KOPT-K1 (cell line): Measurements from ENCODE around the gene HSBP1L1.

Source experiments
- H3K27ac ChIP-seq: fragments of 200-600 bp; sonication (generic); 2 replicates; pipeline ENCODE4 v1.5.1; 2016; ENCODE audit warnings: antibody characterized with exemption, mild to moderate bottlenecking, low read depth, low read length; ENCODE audit not compliant: poor library complexity, severe bottlenecking
- H3K36me3 ChIP-seq: fragments of 200-600 bp; sonication (generic); 2 replicates; pipeline ENCODE4 v1.5.1; 2017; ENCODE audit warnings: antibody characterized with exemption, mild to moderate bottlenecking, low read length, moderate library complexity; ENCODE audit not compliant: insufficient read depth
- H3K9me3 ChIP-seq: fragments of 200-600 bp; sonication (generic); 2 replicates; pipeline ENCODE4 v1.5.1; 2017; ENCODE audit warnings: antibody characterized with exemption, low read length, mild to moderate bottlenecking; ENCODE audit not compliant: insufficient read depth, poor library complexity, severe bottlenecking

The HSBP1L1 gene

GRCh38 chr18:79936641-79937040, 27.8 kb upstream of the HSBP1L1 start:
- Histone ChIP-seq H3K36me3 (peaks cover 77% of the 10 kb centered on the region; the same call in 1 of the 2 replicates), H3K27ac (no peak overlapping the region), H3K9me3 (peaks cover 56% of the 10 kb centered on the region)

GRCh38 chr18:79937103-79937860, 27.2 kb upstream of the HSBP1L1 start:
- Histone ChIP-seq H3K9me3 (peaks cover 49% of the 10 kb centered on the region), H3K36me3 (peaks cover 83% of the 10 kb centered on the region; the same call in 1 of the 2 replicates), H3K27ac (no peak overlapping the region)

- peaks cover 40% of the 10 kb centered on the region for H3K9me3 ChIP-seq
- no peak overlapping the region for H3K27ac ChIP-seq
- H3K36me3 ChIP-seq, result peaks cover 92% of the 10 kb centered on the region
Observed at GRCh38 chr18:79938196-79938595, 26.2 kb upstream of the HSBP1L1 start.

GRCh38 chr18:79939096-79939495, 25.3 kb upstream of the HSBP1L1 start:
- Histone ChIP-seq H3K36me3 (peaks cover 86% of the 10 kb centered on the region), H3K9me3 (peaks cover 32% of the 10 kb centered on the region), H3K27ac (no peak overlapping the region)

- peaks cover 24% of the 10 kb centered on the region for H3K9me3 ChIP-seq
- H3K27ac ChIP-seq, result no peak overlapping the region
- H3K36me3 ChIP-seq, result peaks cover 76% of the 10 kb centered on the region
Observed at GRCh38 chr18:79940126-79940813, 24.2 kb upstream of the HSBP1L1 start.

- peaks cover 17% of the 10 kb centered on the region for H3K9me3 ChIP-seq
- H3K27ac ChIP-seq, result no peak overlapping the region
- H3K36me3 ChIP-seq, result peaks cover 69% of the 10 kb centered on the region
Observed at GRCh38 chr18:79940814-79941472, 23.5 kb upstream of the HSBP1L1 start.

- peaks cover 63% of the 10 kb centered on the region for H3K36me3 ChIP-seq
Observed at GRCh38 chr18:79941473-79942119, 22.8 kb upstream of the HSBP1L1 start.

GRCh38 chr18:79942211-79942610, 22.2 kb upstream of the HSBP1L1 start:
- Histone ChIP-seq H3K27ac (no peak overlapping the region), H3K9me3 (peaks cover 11% of the 10 kb centered on the region), H3K36me3 (peaks cover 57% of the 10 kb centered on the region)

More at GRCh38 chr18:79941473-79942119, 22.8 kb upstream of the HSBP1L1 start:
- peaks cover 12% of the 10 kb centered on the region for H3K9me3 ChIP-seq
- no peak overlapping the region for H3K27ac ChIP-seq

GRCh38 chr18:79942786-79943607, 21.4 kb upstream of the HSBP1L1 start:
- peaks cover 3% of the 10 kb centered on the region for H3K9me3 ChIP-seq
- H3K36me3 ChIP-seq, result peaks cover 49% of the 10 kb centered on the region
- H3K27ac ChIP-seq, result no peak overlapping the region

- peaks cover 43% of the 10 kb centered on the region for H3K36me3 ChIP-seq
Observed at GRCh38 chr18:79943608-79944125, 20.8 kb upstream of the HSBP1L1 start.

GRCh38 chr18:79944126-79944731, 20.2 kb upstream of the HSBP1L1 start:
- Histone ChIP-seq H3K27ac (peak overlapping the region; percentile 47), H3K36me3 (peaks cover 39% of the 10 kb centered on the region), H3K9me3 (no peaks in the 10 kb centered on the region)

More at GRCh38 chr18:79943608-79944125, 20.8 kb upstream of the HSBP1L1 start:
- Histone ChIP-seq H3K27ac (peak overlapping the region; percentile 47), H3K9me3 (no peaks in the 10 kb centered on the region)

- Histone ChIP-seq H3K9me3 (no peaks in the 10 kb centered on the region), H3K36me3 (peaks cover 34% of the 10 kb centered on the region), H3K27ac (peak overlapping the region; percentile 47)
Observed at GRCh38 chr18:79944746-79945117, 19.7 kb upstream of the HSBP1L1 start.

GRCh38 chr18:79945118-79946042, 19.1 kb upstream of the HSBP1L1 start:
- peaks cover 28% of the 10 kb centered on the region for H3K36me3 ChIP-seq
- H3K27ac ChIP-seq, result no peak overlapping the region
- H3K9me3 ChIP-seq, result no peaks in the 10 kb centered on the region
